ENCODE measurements around the gene SAFB. TPM values are rescaled to one million over a fixed set of nuclear protein-coding genes. Genes with fewer than 3 reads are reported as not detected.
"Not testable (repeated sequence)": the region's sequence is repeated elsewhere in the genome, so short reads cannot be mapped to it uniquely, and the experiment has no call there.

SAFB gene
- total RNA-seq, 1 donor from 2014 or later: 61.1 TPM

DNA sequence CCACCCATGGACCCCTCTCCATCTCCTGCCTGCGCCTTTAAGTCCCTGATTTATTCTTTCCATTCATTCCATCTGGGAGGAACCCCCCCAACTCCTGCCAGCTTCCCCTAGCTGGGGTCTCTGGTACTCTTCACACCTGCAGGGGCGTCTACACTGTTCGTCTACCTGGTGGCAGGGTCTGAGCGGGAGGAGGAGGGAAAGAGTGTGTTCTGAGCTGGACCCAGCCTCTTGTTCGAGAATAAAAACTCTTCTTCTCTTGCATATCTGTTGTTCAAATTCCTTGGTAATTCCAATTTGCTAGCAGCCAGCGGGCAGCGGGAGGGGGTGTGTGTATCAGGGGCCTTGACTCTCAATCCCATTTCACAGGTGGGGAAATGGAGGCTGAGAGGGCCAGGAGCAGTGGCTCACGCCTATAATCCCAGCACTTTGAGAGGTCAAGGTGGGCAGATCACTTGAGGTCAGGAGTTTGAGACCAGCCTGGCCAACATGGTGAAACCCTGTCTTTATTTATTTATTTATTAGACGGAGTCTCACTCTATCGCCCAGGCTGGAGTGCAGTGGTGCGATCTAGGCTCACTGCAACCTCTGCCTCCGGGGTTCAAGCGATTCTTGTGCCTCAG lies 65.5 kb downstream of the SAFB start:
- not testable (repeated sequence) for H3K27me3 ChIP-seq (ENCODE audit: control insufficient read depth in 3 of 3, insufficient read depth in 3 of 3, low read length in 3 of 3); H3K9me3 ChIP-seq (ENCODE audit: control insufficient read depth in 3 of 3, low read length in 3 of 3); H3K9ac ChIP-seq (ENCODE audit: low read depth in 1 of 3, low read length in 3 of 3); H3K27ac ChIP-seq (ENCODE audit: low read depth, low read length); H3K4me3 ChIP-seq (ENCODE audit: low read length in 3 of 3)
- Histone ChIP-seq H3K4me1 (ENCODE audit: control insufficient read depth in 3 of 3, insufficient read depth in 3 of 3, low read length in 3 of 3) (peaks cover 22 to 46% (median 31%) of the 10 kb centered on the region in 3 donors), H3K36me3 (ENCODE audit: control insufficient read depth in 3 of 3, insufficient read depth in 3 of 3, low read length in 3 of 3) (peaks cover 14 to 15% (median 15%) of the 10 kb centered on the region in 3 donors)

DNA sequence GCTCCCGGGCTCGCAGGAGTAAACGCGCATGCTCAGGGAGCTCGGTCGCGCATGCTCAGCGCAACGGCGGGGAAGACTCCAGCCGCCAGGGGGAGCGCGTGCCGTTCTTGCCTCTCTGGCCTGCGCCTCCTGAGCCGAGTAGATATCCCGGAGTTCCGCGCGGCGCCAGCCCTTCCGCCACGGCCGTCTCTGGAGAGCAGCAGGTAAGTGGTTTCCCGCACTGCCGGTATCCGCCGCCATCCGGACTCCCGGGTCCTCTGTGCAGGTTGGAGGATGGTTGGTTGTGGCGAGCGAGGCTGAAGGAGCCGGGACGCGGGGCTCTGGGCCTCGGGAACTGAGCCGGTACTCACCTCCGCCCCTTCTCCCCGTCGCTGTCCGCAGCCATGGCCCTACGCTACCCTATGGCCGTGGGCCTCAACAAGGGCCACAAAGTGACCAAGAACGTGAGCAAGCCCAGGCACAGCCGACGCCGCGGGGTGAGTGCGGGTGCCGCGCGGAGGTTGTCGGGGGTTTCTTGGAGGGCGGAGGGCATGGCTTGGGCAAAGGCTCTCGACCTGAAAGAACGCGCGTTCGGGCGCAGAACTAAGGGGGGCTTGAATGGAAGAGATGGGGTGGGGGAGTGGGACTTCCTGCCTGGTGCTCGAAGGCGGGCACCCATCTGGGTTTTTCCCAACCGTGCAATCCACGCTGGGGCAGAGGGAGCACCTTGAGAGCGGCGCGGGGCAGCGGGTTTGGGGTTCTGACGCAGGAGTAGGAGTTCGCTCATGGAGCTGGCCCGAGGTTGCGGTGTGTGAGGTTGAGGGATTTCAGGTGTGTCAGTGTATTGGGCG lies 67.5 kb downstream of the SAFB start, which contains the start of gene RPL36:
RPL36 (plus strand) TSS at position 171 of the 830 bp plus-strand sequence; CDS start at position 384, 213 bp downstream.
- H3K36me3 ChIP-seq (ENCODE audit: control insufficient read depth in 3 of 3, insufficient read depth in 3 of 3, low read length in 3 of 3): peaks cover 29 to 34% (median 32%) of the 10 kb centered on the region in 3 donors
- no peaks in the 10 kb centered on the region for H3K9me3 ChIP-seq (ENCODE audit: control insufficient read depth in 3 of 3, low read length in 3 of 3)
- no peaks in the 10 kb centered on the region for H3K27me3 ChIP-seq (ENCODE audit: control insufficient read depth in 3 of 3, insufficient read depth in 3 of 3, low read length in 3 of 3)
- peak within 1 kb of the TSS; percentile 83 to 91 (median 90) for H3K9ac ChIP-seq (ENCODE audit: low read depth in 1 of 3, low read length in 3 of 3)
- H3K4me3 ChIP-seq (ENCODE audit: low read length in 3 of 3): peak within 1 kb of the TSS; percentile 80 to 96 (median 93)
- H3K4me1 ChIP-seq (ENCODE audit: control insufficient read depth in 3 of 3, insufficient read depth in 3 of 3, low read length in 3 of 3): peaks cover 22 to 46% (median 31%) of the 10 kb centered on the region in 3 donors
- H3K27ac ChIP-seq (ENCODE audit: low read depth, low read length): peak within 1 kb of the TSS; percentile 89

DNA sequence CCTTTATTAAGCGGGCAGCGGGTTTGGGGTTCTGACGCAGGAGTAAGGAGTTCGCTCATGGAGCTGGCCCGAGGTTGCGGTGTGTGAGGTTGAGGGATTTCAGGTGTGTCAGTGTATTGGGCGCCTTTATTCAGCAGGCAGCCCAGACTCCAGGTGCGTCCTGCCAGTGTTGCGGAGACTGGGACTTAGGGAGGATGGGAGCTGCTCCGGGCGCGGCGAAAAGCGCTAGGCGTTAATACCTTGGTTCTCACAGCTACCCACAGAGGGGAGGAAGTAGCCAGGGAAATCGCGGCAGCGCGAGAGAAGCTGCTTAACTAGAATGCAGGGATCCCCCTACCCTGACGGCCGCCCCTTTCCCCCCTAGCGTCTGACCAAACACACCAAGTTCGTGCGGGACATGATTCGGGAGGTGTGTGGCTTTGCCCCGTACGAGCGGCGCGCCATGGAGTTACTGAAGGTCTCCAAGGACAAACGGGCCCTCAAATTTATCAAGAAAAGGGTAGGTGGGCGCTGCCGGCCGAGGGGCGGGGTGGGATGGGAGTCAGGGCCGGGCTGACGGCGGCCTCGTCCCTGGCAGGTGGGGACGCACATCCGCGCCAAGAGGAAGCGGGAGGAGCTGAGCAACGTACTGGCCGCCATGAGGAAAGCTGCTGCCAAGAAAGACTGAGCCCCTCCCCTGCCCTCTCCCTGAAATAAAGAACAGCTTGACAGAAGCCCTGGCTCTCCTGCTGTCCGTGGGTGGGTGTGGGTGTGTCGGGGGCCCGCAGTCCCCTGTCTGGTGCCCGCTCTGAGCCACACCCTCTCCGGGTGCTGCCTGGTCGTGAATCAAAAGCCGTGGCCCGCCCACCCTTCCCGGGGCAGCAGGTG lies 68.3 kb downstream of the SAFB start:
- Histone ChIP-seq H3K9me3 (ENCODE audit: control insufficient read depth in 3 of 3, low read length in 3 of 3) (no peaks in the 10 kb centered on the region), H3K27ac (ENCODE audit: low read depth, low read length) (peak overlapping the region; percentile 89), H3K4me3 (ENCODE audit: low read length in 3 of 3) (peak overlapping the region; percentile 80 to 96 (median 93)), H3K36me3 (ENCODE audit: control insufficient read depth in 3 of 3, insufficient read depth in 3 of 3, low read length in 3 of 3) (peaks cover 35 to 42% (median 39%) of the 10 kb centered on the region in 3 donors), H3K4me1 (ENCODE audit: control insufficient read depth in 3 of 3, insufficient read depth in 3 of 3, low read length in 3 of 3) (peaks cover 22 to 43% (median 30%) of the 10 kb centered on the region in 3 donors), H3K27me3 (ENCODE audit: control insufficient read depth in 3 of 3, insufficient read depth in 3 of 3, low read length in 3 of 3) (no peaks in the 10 kb centered on the region), H3K9ac (ENCODE audit: low read depth in 1 of 3, low read length in 3 of 3) (peak overlapping the region; percentile 80 to 91 (median 90))

DNA sequence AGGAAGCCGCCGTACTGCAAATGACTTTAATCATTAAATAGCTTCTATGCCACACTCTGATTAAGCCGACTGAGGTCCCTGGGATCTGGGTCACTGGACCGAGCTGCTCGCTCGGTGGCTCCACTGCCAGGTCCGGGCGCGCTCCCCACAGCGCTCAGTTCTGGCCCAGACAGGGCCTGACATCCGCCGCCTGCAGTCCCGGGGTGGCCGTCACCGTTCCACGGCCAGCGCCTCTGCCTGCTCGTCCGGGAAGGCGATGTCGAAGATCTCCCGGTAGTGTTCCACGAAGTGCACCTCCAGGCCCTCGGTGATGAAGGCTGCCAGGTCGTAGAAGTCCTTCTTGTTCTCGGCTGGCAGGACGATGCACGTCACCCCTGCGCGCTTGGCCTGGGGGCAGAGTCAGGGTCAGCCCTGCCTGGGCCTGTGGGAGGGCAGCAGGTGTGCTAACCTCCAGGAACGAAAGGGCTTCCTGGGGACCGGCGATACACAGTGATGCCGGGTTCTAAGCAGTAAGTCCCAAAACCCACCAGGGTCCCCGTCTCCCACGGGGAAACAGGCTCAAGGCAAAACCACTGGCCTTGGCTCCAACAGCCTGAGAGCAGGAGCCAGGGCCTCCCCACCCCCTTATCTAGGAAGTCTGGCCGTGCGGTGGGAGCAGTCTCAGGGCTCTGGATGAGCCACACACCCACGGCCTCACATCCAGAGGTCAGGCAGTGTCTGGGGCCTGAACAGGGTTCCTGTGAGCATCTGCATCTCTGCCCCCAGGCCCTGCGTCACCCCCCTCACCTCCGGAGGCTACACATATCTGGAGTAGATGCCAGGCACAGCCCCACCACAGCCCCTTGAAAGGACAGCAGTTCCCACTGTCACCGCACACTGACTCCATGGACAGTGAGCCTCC lies 69.2 kb downstream of the SAFB start:
- no peaks in the 10 kb centered on the region for H3K27me3 ChIP-seq (ENCODE audit: control insufficient read depth in 3 of 3, insufficient read depth in 3 of 3, low read length in 3 of 3)
- H3K9ac ChIP-seq (ENCODE audit: low read depth in 1 of 3, low read length in 3 of 3): peak overlapping the region; percentile 65 to 91 (median 90)
- H3K36me3 ChIP-seq (ENCODE audit: control insufficient read depth in 3 of 3, insufficient read depth in 3 of 3, low read length in 3 of 3): peaks cover 43 to 47% (median 45%) of the 10 kb centered on the region in 3 donors
- peaks cover 22 to 39% (median 27%) of the 10 kb centered on the region in 3 donors for H3K4me1 ChIP-seq (ENCODE audit: control insufficient read depth in 3 of 3, insufficient read depth in 3 of 3, low read length in 3 of 3)
- peak overlapping the region in 1 of 3 donors; percentile 93 for H3K4me3 ChIP-seq (ENCODE audit: low read length in 3 of 3)
- H3K9me3 ChIP-seq (ENCODE audit: control insufficient read depth in 3 of 3, low read length in 3 of 3): no peaks in the 10 kb centered on the region
- peak overlapping the region; percentile 89 for H3K27ac ChIP-seq (ENCODE audit: low read depth, low read length)

DNA sequence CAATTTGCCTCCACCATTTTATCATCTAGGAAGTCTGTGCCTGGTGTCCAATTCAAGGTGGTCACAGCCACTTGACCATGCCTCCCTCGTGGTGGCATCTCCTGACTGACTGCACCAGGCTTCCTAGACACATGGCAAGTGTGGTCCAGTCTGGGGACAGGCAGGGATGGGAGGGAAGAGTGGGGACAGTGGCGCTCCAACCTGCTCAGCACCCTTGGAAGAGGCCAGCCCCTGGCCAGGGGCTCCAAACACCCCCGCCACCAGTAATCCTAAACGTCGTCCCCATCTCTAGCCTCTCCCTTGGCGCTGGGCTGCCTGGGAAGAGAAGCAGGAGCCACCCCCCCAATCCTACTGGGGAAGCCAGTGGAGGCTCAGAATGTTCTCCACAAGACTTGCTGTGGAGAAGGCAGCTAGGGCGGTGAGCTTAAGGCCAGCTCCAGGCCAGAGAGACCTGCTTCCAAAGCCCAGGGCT lies 69.9 kb downstream of the SAFB start:
- Histone ChIP-seq H3K27me3 (ENCODE audit: control insufficient read depth in 3 of 3, insufficient read depth in 3 of 3, low read length in 3 of 3) (no peaks in the 10 kb centered on the region), H3K9ac (ENCODE audit: low read depth in 1 of 3, low read length in 3 of 3) (peak overlapping the region in 2 of 3 donors; percentile 40 to 65), H3K4me1 (ENCODE audit: control insufficient read depth in 3 of 3, insufficient read depth in 3 of 3, low read length in 3 of 3) (peaks cover 22 to 34% (median 24%) of the 10 kb centered on the region in 3 donors), H3K4me3 (ENCODE audit: low read length in 3 of 3) (no peak overlapping the region), H3K9me3 (ENCODE audit: control insufficient read depth in 3 of 3, low read length in 3 of 3) (no peaks in the 10 kb centered on the region), H3K36me3 (ENCODE audit: control insufficient read depth in 3 of 3, insufficient read depth in 3 of 3, low read length in 3 of 3) (peaks cover 45 to 48% (median 45%) of the 10 kb centered on the region in 3 donors), H3K27ac (ENCODE audit: low read depth, low read length) (no peak overlapping the region)

DNA sequence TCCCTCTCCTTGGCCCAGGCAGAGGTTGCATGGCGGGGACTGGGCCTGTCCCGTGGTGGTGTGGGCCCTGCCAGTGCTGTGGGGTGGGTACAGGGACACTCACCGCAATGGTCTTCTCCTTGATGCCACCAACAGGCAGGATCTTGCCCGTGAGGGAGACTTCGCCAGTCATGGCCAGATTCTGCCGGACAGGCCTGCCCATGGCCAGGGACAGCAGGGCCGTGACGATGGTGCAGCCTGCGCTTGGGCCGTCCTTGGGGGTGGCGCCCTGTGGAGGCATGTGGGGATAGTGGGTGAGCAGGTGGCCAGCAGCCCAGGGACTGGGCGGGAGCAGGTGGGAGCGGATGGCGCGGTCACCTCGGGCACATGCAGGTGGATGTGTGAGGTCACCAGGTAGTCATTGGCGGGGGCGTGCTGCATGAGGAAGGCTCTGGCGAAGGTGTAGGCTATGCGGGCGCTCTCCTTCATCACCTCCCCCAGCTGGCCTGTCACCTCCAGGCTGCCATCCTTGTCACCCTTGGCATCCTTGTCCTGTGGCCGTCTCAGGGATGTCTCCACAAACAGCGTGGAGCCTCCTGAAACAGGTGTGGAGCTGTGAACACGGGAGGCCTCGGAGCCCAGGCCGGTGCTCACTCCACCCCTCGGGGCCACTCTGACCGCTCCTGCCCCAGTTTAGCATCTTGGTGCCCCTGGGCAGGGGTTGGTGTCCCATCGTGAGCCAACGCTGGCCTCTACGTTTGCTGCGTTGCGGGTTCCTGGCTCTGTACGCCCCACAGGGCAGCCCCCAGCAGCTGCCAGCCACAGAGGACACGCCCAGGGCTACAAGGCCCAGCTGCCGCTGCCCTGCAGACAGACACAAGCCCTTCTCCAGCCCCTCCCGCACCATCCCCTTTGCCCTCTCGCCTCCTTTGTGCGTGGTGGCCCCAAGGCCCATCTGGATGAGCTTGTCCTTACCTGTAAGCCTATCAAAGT lies 70.6 kb downstream of the SAFB start:
- Histone ChIP-seq H3K4me3 (ENCODE audit: low read length in 3 of 3) (no peak overlapping the region), H3K27me3 (ENCODE audit: control insufficient read depth in 3 of 3, insufficient read depth in 3 of 3, low read length in 3 of 3) (no peaks in the 10 kb centered on the region), H3K27ac (ENCODE audit: low read depth, low read length) (no peak overlapping the region), H3K9ac (ENCODE audit: low read depth in 1 of 3, low read length in 3 of 3) (peak overlapping the region in 1 of 3 donors; percentile 40), H3K9me3 (ENCODE audit: control insufficient read depth in 3 of 3, low read length in 3 of 3) (no peaks in the 10 kb centered on the region), H3K4me1 (ENCODE audit: control insufficient read depth in 3 of 3, insufficient read depth in 3 of 3, low read length in 3 of 3) (peaks cover 22 to 34% (median 24%) of the 10 kb centered on the region in 3 donors), H3K36me3 (ENCODE audit: control insufficient read depth in 3 of 3, insufficient read depth in 3 of 3, low read length in 3 of 3) (peaks cover 45 to 53% (median 50%) of the 10 kb centered on the region in 3 donors)

DNA sequence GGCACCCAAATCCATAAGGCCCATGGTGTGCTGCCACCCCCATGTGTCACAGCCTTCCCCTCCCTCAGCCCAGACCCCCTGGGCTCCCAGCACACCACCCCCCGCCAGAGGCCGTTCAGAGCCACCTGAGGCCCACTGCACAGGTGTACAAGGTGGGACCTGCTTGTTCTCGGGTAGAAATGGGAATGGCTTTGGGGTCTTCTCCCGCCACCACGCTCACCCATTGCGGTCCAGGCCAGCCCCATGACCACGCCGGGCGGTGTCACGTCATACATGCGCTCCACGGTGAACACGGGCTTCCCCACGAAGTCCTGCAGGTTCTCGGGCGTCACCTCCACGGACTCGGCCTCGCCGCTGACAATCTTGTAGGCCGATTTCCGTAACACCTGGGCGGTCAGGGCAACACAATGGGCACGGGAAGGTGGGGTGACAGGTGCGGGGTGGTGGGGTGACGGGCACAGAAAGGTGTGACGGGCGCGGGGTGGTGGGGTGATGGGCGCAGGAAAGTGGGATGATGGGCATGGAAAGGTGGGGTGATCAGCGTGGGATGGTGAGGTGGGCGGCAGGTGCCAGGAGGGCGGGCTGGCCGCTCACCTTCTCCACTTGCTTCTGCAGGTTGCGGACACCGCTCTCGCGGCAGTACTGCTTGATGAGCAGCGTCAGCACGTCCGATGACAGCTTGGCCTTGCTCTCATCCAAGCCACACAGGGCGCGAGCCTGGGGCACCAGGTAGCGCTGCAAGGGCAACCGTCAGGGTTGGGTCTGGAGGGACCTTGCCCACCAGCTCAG lies 71.5 kb downstream of the SAFB start:
- peak overlapping the region in 1 of 3 donors; percentile 33 for H3K9ac ChIP-seq (ENCODE audit: low read depth in 1 of 3, low read length in 3 of 3)

More for the DNA sequence above, 71.5 kb downstream of the SAFB start:
- H3K27me3 ChIP-seq (ENCODE audit: control insufficient read depth in 3 of 3, insufficient read depth in 3 of 3, low read length in 3 of 3): no peaks in the 10 kb centered on the region
- H3K4me3 ChIP-seq (ENCODE audit: low read length in 3 of 3): no peak overlapping the region
- H3K4me1 ChIP-seq (ENCODE audit: control insufficient read depth in 3 of 3, insufficient read depth in 3 of 3, low read length in 3 of 3): peaks cover 22 to 34% (median 24%) of the 10 kb centered on the region in 3 donors
- H3K36me3 ChIP-seq (ENCODE audit: control insufficient read depth in 3 of 3, insufficient read depth in 3 of 3, low read length in 3 of 3): peaks cover 51 to 59% (median 57%) of the 10 kb centered on the region in 3 donors
- H3K9me3 ChIP-seq (ENCODE audit: control insufficient read depth in 3 of 3, low read length in 3 of 3): no peaks in the 10 kb centered on the region
- H3K27ac ChIP-seq (ENCODE audit: low read depth, low read length): no peak overlapping the region

Measured in skeletal muscle tissue (tissue), 4 donors.